ENCODE data around the gene OLFML2B.

OLFML2B gene

DNA sequence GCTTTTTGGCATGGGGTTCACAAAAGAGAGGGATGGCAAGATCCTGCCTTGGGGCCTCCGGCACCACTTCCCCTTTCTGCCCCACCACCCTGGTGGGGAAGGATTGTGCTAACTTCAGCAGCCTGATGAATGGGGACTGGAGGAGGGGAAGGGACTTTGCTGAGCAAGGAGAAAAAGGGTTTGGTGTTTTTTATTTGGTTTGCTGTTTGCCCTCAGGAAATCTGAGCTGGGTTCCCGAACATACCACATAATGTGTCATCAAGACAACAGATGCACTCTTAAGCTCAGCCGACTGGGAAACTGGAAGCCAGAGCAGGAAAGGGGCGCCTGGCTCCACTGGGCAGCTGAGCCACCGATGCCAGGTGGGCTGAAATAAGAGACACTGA, 19.8 kb downstream of the OLFML2B start:
- no peak for DNase-seq

DNA sequence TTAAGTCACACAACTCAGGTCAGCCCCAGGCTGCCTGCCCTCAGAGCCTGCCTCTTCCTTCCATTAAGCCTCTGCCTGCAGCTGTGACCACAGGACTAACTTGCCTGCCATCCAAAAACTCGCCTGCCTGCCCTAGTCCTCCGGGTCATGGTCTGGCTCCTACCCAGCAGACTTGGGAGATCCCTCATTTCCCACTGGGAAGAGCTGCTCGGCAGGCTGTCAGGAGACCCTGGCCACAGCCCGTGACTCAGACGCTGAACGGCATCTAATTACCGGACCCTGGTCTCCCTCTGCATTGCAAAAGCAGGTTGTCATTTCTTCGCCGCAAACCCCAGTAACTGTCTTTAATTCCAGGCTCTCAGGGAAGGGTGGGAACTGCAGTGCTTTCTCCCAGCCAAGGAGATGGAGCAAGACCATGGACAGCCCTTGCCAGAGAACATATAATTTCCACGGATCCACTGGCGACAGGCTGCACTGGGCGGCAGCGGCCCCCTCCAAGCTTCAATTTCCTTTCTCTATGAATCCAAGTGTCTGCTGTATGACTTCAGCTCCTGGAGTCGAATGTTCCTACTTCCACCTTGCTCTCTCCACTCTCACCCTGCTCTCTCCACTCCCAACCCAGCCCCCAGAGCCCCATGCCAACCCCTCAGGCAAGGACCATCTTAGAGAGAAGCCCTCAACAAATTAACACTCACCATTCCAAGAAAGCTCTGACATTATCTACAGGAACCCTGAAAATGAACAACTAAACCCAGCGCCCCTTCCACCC, 20.4 kb downstream of the OLFML2B start:
- no peak for DNase-seq

DNA sequence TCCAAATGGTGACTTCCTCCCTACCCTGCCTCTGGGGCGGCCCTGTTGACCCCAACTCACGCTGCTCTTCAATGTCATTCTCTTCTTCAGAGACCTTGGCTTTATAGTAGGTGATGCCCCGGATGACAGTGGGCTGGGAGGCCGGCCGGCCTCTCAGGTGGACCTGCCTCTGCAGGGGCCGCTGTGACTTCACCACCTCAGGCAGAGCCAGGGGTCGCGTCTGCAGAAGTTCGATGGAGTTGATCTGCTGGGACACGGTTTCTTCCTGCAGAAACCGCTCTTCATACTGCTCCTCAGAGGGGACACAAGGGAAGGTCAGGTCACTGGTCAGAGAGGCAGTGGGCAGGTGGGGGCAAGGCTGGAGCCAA, 23.6 kb downstream of the OLFML2B start:
- DNase-seq, result no peak

DNA sequence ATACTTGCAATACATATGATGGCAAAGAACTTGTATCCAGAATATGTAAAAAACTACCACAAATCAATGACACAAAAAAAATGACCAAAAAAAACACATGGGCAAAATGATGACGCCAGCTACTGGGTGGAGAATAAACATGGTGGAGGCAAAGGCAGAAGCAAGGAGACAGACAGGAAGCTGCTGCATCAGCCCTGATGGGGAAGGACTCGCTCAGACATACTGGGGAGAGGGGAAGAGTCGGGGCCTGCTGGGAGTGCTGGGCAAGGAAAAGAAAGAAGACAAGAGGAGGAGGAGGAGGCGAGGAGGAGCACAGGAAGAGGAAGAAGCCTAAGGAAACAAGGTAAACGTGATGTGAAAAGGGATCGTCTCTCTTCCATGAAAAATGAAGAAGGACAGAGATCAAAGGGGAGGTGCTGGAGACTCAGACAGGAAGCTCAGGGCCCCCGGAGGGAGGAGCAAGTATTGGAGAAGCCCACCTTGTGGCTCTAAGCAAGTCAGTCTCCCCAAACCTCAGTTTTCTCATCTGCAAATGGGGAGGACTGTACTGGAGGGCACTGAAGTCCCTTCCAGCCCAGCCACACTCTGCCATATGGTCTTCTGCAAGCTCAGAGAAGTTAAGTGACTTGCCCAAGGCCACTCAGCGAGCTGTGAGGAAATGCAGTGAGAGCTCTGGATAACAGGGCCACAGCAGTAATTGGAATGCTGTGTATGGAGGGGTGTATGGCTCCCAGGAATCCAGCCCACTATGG, 24.2 kb downstream of the OLFML2B start:
- DNase-seq, result no peak

DNA sequence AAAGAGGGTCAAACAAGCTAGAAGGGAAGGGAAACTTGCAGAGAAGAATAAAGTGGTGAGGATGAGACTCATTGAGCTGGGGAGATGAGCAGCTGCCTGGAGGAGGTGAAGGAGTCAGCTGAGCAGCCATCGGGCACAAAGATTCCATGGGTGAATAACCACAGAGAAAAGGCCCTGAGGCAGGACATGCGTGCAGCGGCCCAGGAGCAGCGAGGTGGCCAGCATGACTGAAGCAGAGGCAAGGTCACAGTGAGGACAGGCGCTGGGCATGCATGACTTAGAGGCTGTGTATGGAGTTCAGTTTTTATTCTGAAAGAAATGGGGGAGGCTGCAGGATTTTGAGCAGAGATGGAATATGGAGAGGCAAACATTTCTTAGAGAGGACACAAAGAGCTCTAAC, 24.9 kb downstream of the OLFML2B start:
- no peak for DNase-seq

DNA sequence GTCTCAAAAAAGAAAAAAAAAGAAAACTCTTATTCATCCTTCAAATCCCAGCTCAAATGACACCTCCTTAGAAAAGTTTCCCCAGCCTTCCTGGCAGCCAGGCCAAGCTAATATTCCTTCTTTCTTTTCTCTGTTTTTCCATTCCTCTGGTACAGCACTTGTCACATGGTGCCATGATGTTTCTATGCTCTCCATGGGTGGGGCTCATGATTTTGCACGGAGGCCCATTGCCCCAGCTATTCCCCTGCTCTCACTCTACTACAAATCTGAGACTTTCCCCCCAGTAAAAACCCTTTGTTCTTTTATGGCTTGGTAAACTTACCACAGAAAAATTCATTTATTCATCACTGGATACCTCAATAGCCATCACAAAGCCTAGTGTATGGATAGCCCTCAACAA, 26.5 kb downstream of the OLFML2B start:
- DNase-seq, result no peak

DNA sequence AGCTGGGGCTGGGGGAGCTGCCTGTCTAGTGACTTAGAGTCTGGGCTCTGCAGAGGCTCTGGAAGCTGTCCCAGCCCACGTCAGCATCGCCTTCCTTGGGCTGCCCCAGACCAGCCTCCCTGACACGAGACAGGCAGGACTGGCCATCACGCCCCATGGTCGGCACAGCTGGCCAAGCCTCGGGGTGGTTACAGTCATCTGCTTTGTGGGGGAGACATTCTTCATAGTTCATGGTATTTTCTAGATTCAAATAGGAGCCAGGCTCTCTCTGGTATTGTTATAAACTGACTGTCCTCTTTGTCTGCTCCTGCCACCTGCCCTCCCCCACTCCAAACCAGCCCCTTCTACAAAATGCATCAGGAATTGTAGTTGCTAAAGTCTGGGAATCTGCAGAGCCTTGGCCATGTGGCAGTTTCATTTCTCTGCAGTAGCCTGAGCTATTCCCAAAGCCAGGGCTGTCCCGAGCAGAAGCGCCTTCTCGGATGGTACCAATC, 29.4 kb downstream of the OLFML2B start:
- DNase-seq, result no peak

DNA sequence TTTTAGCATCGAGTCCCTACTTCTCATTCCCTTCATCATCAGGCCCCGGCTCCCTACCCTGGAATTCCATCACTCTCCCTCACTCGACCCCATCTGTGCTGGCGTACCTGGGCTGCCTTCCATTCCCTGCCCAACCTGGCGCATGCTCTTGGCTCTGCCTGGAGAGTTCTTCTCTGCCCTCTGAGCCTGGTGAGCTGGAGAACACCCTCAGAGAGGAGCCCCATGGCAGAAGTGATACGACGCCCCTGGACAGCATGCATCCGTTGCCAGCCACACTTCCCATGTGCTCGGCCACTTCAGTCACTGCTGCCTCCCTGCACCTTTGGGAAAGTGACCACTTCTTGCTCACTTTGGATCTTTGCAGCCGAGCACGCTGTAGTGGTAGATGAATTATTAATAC, 30.1 kb downstream of the OLFML2B start:
- no peak for DNase-seq

DNA sequence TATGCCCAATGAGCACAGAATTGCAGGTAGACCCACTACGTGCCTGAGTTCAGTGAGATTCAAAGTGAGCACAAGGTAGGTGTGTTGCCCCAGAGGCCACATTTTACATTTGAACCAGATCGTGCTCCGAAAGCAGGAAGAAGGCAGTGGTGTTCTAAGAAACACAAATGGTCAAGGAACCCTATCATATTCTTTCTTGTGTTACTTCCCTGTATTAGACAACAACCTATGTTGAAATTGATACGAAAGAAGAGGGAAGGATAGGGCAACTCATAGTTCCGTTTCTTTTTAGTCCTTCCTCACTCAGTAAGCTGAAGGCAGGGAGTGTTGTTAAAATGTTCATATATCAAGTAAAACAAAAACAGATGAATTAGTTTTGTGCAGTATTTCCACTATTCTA, 33.9 kb downstream of the OLFML2B start:
- no peak for DNase-seq

DNA sequence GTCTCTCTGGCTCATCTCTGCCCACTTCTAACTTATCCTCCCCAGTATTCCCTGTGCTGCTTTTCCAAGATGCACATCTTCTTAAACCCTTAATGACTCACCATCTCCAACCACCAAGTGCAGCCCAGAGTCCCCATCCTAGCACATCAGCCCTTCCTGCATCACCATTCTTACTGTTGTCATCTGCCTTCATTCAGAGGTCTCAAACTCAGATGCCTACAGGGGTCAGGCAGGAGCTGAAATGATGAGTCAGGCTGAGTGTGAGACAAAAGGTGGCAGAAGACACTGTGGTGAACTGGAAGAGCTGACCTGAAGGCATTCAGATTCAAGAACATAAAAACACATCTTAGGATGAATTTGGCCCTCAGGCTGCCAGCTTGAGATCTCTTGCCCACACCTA, 34.6 kb downstream of the OLFML2B start:
- DNase-seq, result no peak

DNA sequence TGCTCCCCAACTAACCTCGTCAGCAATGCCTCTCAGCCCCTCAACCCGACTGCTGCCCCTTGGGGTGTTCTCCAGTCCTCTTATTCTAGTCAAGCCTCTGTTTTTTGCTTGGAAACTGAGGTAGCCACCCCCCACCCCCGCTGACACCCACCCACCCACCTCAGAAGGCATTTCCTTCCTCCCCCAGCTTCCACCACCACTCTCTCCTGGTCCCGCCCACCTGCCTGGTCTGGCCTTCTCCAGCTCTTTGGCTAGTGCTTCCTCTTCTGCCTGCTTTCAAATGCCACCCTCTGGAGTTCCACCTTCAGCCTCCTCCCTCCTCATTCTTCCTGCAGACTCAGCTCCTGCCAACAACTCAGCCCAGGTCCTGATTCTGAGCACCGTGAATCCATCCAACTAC, 35.3 kb downstream of the OLFML2B start:
- no peak for DNase-seq

DNA sequence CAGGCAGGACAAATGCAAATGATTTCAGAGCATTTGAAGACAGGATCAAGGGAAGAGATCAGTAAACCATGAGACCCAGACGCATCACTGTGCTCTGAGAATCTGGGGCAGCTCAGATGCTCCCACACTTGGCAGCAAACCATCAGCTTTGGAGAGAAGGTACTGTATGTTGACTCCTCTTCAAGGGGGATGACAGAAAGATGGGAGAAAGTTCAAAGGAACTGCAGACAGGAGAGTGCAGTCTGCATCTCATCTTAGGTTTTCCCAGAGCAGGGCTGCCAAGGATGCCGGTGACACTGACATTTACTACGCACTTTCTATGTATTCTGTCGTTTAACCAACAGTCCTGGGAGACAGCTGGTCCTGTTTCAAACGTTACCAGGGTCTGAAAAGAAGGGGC, 35.8 kb downstream of the OLFML2B start:
- no peak for DNase-seq

DNA sequence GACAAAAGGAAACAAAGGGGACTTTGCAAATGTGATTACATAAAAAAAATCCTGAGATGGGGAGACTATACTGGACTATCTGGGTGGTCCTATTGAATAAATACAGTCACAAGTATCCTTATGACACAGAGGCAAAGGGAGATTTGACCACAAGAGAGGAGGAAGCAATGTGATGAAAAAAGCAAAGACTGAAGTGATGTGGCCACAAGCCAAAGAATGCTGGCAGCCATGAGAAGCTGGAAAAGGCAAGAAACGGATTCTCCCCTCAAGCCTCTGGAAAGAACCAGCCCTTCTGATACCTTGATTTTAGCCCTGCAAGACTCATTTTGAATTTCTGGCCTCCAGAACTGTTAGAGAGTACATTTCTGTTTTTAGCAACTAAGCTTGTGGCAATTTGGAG, 36.4 kb downstream of the OLFML2B start:
- DNase-seq, result no peak

DNA sequence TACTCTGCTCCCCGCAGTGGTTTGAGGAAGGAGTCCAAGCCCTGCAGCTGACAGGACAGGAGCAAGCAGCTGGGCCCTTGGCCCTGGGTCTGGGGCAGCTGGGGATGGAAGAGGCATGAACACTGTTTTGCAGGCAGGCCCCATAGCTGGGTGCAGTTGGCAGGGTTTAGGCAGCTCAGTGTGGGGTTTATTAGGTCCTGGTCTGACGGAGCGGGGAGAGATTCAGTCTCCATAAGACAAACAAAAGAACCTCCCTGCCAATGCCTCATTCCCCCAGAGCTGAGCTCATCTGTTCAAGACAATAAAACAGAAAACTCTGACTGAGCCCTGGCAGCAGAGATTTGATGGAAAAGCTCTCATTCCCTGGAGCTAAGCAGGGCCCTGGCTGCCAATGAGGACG, 37.3 kb downstream of the OLFML2B start:
- DNase-seq, result no peak

DNA sequence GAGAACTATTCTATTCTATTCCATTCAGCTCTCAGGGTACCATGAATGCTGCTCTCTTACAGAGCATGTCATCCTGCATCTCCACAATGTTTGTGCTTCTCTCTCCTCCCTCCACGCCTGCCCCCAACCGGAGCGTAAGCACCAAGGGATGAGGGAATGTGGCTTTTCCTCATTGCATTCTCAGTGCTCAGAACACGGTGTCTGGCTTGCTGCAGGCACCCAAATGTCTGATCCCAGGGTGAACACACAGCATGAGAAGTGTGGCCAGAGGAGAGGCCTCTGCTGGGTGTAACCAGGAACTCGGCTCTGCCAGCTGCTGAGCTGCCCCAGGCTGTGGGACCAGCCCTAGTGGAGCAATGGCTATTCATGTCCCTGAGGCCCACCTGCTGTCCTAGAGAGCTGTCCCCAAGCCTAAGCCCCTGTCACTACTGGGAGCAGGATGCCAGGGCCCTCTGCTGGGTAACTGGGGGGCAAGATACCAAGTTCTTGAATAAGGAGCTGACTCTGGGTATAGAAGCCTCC, 38.3 kb downstream of the OLFML2B start:
- DNase-seq, result no peak

DNA sequence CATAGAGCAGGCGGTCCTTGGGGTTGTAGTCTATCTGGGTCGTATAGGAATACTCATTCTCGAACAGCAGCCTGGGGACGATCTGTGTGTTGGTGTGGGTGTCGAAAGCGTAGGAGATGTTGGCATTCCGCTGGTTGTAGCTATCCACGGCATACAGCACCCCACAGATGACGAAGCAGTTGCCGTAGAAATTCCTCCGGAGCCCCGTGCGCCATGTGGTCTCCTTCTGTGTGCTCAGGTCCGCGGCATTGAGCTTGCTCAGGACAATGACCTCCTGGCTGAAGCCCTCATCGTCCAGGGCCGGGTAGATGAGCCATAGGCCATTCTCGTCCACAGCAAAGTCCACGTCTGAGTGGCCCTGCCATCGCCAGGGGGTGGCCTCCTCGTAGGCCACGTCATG, 39.9 kb downstream of the OLFML2B start:
- DNase-seq, result no peak

DNA sequence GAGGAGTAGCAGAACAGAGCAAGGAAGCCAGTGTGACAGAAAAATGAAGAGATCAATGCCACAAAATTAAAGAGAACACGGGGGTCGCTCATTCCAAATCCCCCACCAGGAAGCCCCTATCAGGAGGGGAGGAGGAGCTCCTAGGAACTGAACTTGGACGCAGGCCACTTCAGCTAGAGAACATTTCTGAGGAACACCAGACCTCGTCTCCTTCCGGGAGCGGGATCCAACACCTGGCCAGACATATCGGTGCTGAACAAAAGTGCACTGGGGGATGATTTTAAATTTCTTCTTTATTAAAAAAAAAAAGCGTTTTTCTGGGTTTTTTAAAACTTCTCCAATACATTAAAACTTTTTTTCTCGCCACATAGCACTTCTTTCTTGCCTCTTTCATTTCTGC, 40.8 kb downstream of the OLFML2B start:
- DNase-seq, result no peak

DNA sequence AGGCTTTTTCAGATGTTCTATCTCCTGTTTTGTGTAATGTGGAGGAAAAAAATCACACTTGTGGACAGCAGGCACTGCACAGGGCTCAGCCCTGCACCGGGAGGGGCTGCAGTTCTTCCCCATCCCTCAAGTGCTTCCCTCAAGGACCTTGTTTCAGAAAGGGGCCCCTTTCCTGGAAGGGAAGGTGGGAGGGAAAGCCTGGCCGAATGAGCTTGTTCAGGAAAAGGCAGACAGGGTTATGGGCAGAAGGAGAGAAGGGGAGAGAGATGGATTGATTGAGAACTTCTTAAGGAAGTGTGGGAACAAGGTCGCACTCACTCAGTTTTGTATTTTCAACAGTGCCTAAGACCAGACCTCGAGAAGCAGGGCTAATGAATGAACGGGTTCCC, 41.2 kb downstream of the OLFML2B start:
- DNase-seq, result no peak

DNA sequence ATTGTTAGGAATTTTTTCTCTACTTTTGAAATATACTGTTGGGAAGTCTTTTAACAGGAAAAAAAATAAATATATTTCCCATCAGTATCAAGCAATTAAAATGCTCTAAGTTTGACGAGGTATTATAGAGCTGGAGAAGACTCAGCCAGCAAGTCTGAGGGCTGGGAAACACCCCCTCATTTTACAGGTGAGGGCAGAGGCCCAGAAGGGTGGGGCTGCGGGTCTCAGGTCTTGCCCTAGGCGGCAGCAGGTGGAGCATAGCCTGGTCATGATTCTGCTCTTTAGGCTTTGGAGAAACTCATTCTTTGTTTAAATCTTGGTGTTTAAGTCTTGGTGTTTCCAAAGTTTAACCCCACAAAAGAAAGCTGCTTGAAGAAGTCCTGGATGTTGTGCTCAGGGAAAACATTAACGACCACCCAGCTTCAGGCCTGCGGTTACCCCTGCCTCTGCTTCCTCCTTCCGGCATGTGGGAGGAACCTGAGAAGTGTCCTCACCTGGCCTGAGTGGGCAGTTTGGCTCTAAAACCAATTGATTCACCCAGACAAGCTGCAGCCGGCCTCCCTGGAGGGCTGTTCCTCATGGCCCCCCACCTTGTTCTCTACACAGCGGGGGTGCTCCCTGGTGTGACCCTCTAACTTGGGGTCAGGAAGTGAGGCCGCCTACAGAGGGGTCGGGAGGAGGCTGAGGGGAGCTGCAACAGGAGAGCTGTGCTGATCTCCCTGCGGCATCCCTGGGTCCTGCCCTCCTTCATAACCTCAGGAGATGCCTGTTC, 41.7 kb downstream of the OLFML2B start:
- DNase-seq, result no peak

DNA sequence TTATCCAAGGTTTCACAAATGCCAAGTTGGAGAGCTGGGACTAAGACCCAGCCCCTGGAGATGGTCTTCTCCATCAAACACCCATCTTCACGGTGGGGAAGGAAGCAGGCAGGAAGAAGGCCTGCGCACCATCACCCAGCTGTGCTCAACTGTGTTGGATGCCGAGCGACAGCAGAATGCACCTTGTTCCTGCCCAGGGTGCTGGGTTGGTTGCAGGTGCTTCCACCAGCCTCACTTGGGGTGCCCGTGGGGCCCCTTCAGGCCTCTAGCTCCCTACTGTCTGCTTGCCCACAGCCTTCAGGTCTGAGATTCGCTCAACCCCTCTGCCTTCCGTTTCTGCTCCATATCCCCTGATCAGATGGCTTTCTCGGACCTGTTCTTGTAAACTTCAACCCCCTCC, 42.5 kb downstream of the OLFML2B start:
- no peak for DNase-seq

DNA sequence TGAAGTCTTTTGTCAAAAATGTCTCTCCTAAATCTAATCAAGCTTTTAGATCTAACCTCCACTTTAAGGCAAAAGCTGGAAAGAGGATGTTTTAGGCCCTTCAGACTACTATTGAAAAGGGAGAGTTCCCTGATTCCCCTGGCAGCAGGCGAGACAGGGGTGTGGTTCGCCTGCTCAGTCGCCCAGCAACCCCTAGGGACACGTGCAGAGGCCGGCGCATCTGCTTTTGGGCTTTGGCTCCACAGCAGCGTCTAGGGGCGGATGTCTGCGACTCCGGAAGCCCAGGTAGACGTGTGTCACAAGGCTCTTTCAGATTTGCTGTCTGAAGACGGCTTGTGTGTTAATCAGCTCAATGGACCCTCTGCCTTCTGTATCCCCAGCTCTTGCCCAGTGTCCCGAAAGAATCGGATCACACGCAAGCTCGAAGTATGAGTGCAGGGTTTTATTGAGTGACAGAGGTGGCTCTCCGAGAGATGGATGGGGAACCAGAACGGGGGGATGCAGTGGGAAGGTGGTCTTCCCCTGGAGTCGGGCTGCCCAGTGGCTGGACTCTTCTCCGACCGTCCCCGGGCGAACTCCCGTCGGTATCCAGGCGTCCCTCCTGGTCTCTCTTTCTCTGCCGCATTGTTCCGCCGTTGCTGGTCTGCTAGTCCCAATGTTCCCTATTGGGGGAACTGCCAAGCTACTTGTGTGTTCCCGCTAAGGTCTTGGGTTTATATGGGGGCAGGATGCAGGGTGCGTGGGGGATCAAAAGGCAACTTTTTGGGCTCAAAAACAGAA, 45.5 kb downstream of the OLFML2B start:
- no peak for DNase-seq

DNA sequence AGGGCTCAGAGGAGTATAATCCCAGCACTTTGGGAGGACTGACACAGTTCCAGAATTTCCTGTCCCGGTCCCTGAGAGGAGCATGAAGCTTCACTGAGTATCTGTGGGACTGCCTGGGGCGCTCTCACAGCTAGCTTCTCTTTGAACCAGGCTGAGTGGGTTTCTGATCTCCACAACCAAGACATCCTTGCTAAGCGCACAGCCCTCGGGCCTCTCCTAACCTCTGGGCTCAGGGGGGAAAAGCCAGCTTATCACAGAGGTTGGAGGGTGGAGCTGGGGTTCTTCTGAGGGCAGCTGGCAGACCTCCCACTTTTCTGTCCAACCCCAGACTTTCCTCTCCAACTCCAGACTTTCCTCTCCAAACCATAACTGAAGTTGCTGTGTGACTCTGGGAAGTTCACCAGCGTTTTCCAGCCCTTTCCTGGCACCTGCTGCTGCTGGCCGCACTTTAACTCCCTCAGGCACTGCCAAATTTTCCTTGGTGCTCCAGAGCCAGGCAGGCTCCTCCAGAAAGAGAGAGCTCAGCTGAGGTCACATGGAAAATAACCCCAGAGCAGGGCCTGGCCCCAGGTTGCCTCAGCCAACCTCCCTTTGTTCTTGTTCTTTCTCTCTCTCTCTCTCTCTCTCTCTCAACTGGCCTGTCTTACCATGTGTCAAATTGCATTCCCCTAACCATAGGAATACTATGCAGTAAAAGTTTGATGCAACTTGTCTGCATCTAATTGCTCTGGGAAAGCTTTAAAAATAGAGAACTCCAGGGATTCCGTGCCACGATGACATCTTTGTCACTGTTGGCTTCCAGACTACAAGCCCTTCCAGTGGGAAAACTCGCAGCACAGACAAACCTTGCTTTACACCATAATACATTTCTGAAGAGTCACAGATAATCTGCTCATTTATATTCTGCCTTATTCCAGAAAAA, 49.5 kb downstream of the OLFML2B start:
- DNase-seq, result no peak
